Measurements from ENCODE around the gene MCF2L.

MCF2L gene

DNA sequence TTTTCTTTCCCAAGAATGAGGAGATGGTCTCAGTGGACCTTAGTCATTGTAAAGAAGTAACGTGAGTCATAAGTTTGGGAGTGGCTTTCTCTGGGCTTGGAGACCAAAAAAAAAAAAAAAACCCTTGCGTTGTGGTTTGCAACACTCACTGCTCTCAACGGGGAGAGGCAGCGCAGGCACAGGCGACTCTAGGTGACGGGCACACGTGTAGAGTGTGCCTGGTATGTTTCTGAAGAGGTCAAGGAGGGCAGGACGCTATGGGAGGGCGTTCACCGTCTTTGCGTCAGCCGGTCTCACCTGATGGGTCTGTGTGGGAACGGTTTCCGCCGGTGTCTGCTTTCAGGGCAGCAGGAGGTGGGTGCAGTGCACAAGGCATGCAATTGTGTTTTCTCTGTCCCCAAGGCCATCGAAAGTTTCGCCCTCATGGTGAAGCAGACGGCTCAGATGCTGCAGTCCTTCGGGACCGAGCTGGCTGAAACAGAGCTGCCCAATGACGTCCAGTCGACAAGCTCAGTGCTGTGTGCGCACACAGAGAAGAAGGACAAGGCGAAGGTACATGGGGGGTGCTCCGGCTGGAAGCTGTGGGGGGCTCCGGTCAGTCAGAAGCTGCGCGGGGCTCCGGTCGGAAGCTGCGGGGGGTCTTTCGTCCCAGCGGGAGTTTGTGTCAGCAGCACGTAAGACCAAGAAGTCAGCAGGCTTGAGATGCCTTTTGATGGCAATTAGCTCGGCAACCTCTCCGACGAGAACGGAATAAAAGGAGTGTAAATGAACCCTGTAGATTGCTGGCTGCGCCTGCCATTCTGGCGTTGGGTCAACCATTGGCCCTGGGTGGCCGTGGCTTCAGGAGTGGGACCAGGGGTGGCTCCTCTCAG is 95.8 kb downstream of the MCF2L start:
- Histone ChIP-seq H3F3A (ENCODE audit: insufficient read depth) (no peaks in the 10 kb centered on the region), H4K20me1 (ENCODE audit: low read depth, low read length) (no peaks in the 10 kb centered on the region), H3K9me2 (replicated peaks; ENCODE audit: insufficient read depth, low read length) (no peaks in the 10 kb centered on the region), H3K79me2 (ENCODE audit: insufficient read depth, low read length) (no peaks in the 10 kb centered on the region), H3K9me3 (ENCODE audit: insufficient read depth, low read length) (no peaks in the 10 kb centered on the region), H3K4me2 (ENCODE audit: low read depth, low read length, poor library complexity, severe bottlenecking) (no peak overlapping the region), H3K9ac (ENCODE audit: low read length) (no peak overlapping the region), H3K36me3 (ENCODE audit: low read length) (no peaks in the 10 kb centered on the region), H3K4me3 (ENCODE audit: insufficient read depth, low read length, poor library complexity, severe bottlenecking) (no peak overlapping the region), H2AFZ (ENCODE audit: low read depth, low read length, severe bottlenecking) (no peak overlapping the region), H3K27ac (ENCODE audit: low read depth, low read length) (no peak overlapping the region), H3K27me3 (ENCODE audit: low read length) (no peaks in the 10 kb centered on the region)
- TF ChIP-seq EZH2phosphoT487 (conservative IDR thresholded peaks at IDR 0.05; ENCODE audit: low read length): no peak
- TF ChIP-seq, protein P1, sequence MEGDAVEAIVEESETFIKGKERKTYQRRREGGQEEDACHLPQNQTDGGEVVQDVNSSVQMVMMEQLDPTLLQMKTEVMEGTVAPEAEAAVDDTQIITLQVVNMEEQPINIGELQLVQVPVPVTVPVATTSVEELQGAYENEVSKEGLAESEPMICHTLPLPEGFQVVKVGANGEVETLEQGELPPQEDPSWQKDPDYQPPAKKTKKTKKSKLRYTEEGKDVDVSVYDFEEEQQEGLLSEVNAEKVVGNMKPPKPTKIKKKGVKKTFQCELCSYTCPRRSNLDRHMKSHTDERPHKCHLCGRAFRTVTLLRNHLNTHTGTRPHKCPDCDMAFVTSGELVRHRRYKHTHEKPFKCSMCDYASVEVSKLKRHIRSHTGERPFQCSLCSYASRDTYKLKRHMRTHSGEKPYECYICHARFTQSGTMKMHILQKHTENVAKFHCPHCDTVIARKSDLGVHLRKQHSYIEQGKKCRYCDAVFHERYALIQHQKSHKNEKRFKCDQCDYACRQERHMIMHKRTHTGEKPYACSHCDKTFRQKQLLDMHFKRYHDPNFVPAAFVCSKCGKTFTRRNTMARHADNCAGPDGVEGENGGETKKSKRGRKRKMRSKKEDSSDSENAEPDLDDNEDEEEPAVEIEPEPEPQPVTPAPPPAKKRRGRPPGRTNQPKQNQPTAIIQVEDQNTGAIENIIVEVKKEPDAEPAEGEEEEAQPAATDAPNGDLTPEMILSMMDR (IDR thresholded peaks at IDR 0.05; ENCODE audit: insufficient read depth, low read length, poor library complexity, severe bottlenecking): no peak

DNA sequence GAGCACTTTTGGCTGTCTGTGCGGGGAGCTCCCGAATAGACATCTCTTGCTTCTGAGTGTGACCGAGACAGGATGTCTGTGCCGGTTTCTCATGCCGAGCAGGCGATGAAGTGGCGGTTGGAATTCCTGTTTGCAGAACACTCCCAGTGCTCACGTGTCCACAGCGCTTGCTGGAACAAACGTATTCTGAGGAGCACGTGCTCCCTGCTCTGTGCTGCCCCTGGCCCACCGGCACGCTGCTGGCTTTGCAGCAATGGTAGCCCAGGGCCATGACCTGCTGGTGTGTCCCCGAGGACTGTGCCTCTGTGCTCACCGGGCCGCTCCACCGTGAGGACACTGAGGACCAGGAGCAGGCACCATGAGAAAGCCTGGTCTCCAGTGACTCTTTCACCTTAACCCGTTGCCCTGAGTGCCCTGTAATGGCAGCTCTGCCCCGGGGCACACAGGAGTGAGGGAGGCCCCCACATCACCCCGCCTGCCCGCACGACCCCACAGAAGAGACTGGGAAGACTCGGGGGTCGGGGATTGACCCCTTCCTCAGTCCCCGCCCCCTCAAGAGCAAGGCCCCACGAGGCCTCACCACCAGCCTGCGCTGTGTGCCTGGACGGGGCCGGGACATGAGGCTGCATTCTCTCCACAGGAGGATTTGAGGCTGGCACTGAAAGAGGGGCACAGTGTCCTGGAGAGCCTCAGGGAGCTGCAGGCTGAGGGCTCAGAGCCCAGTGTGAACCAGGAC is 96.6 kb downstream of the MCF2L start:
- H3F3A ChIP-seq (ENCODE audit: insufficient read depth): no peaks in the 10 kb centered on the region
- no peak for TF ChIP-seq EZH2phosphoT487 (conservative IDR thresholded peaks at IDR 0.05; ENCODE audit: low read length)
- TF ChIP-seq, protein P1 (IDR thresholded peaks at IDR 0.05; ENCODE audit: insufficient read depth, low read length, poor library complexity, severe bottlenecking): no peak
- H4K20me1 ChIP-seq (ENCODE audit: low read depth, low read length): no peaks in the 10 kb centered on the region
- H3K4me3 ChIP-seq (ENCODE audit: insufficient read depth, low read length, poor library complexity, severe bottlenecking): no peak overlapping the region
- H3K79me2 ChIP-seq (ENCODE audit: insufficient read depth, low read length): no peaks in the 10 kb centered on the region
- H3K9me2 ChIP-seq (replicated peaks; ENCODE audit: insufficient read depth, low read length): no peaks in the 10 kb centered on the region
- no peaks in the 10 kb centered on the region for H3K36me3 ChIP-seq (ENCODE audit: low read length)
- H3K9me3 ChIP-seq (ENCODE audit: insufficient read depth, low read length): no peaks in the 10 kb centered on the region
- H2AFZ ChIP-seq (ENCODE audit: low read depth, low read length, severe bottlenecking): no peak overlapping the region
- H3K4me2 ChIP-seq (ENCODE audit: low read depth, low read length, poor library complexity, severe bottlenecking): no peak overlapping the region
- H3K27ac ChIP-seq (ENCODE audit: low read depth, low read length): no peak overlapping the region
- no peaks in the 10 kb centered on the region for H3K27me3 ChIP-seq (ENCODE audit: low read length)
- H3K9ac ChIP-seq (ENCODE audit: low read length): no peak overlapping the region

DNA sequence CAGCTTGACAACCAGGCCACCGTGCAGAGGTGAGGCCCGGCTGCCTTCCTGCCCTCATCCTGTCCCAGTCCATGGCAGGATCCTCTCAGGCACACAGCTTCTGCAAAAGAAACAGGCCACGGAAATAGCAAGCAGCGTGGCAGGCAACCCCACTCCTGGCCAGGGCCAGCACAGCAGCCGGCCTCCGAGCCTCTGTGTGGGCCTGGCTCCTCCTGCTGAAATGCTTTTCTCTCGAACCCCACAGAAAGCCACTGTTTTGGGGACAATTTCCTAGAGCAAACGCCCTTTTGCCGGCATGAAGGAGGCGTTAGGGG is 97.1 kb downstream of the MCF2L start:
- no peak overlapping the region for H3K9ac ChIP-seq (ENCODE audit: low read length)
- no peak overlapping the region for H2AFZ ChIP-seq (ENCODE audit: low read depth, low read length, severe bottlenecking)
- H3K79me2 ChIP-seq (ENCODE audit: insufficient read depth, low read length): no peaks in the 10 kb centered on the region
- no peaks in the 10 kb centered on the region for H3F3A ChIP-seq (ENCODE audit: insufficient read depth)
- no peak overlapping the region for H3K27ac ChIP-seq (ENCODE audit: low read depth, low read length)
- no peak overlapping the region for H3K4me3 ChIP-seq (ENCODE audit: insufficient read depth, low read length, poor library complexity, severe bottlenecking)
- no peaks in the 10 kb centered on the region for H3K27me3 ChIP-seq (ENCODE audit: low read length)
- H3K4me2 ChIP-seq (ENCODE audit: low read depth, low read length, poor library complexity, severe bottlenecking): no peak overlapping the region
- TF ChIP-seq, protein P1 (IDR thresholded peaks at IDR 0.05; ENCODE audit: insufficient read depth, low read length, poor library complexity, severe bottlenecking): no peak
- no peak for TF ChIP-seq EZH2phosphoT487 (conservative IDR thresholded peaks at IDR 0.05; ENCODE audit: low read length)
- no peaks in the 10 kb centered on the region for H3K36me3 ChIP-seq (ENCODE audit: low read length)
- H4K20me1 ChIP-seq (ENCODE audit: low read depth, low read length): no peaks in the 10 kb centered on the region
- no peaks in the 10 kb centered on the region for H3K9me3 ChIP-seq (ENCODE audit: insufficient read depth, low read length)
- no peaks in the 10 kb centered on the region for H3K9me2 ChIP-seq (replicated peaks; ENCODE audit: insufficient read depth, low read length)
